Kidney epithelial cell (primary cell): Measurements from ENCODE around the gene CLBA1. TPM values are rescaled to one million over a fixed set of nuclear protein-coding genes. Genes with fewer than 3 reads are reported as not detected.

Source experiments
- DNase-seq: peaks from one replicate; pipeline ENCODE4 v3.0.0-alpha.2; 2010; ENCODE audit warnings: low read depth
- H3K27me3 ChIP-seq: 2 replicates; pipeline ENCODE4 v1.6.0; 2011; ENCODE audit warnings: low read length; ENCODE audit not compliant: control insufficient read depth, insufficient read depth
- H3K36me3 ChIP-seq: 2 replicates; pipeline ENCODE4 v1.5.1; 2011; ENCODE audit warnings: low read length; ENCODE audit not compliant: control insufficient read depth, insufficient read depth
- H3K4me3 ChIP-seq: 2 replicates; pipeline ENCODE4 v1.5.1; 2011; ENCODE audit warnings: low read depth, mild to moderate bottlenecking, control low read depth, low read length
- CTCF ChIP-seq: IDR thresholded peaks from 2 replicates; pipeline ENCODE4 v1.5.1; 2011; ENCODE audit warnings: mild to moderate bottlenecking, moderate library complexity, low read length, control low read depth, inconsistent platforms; ENCODE audit not compliant: insufficient read depth, poor library complexity, severe bottlenecking
- total RNA-seq: library from RNA; depleted of rRNA; stranded (reverse); fragments of >200 nt; gene quantifications from 2 replicates; pipeline ENCODE4 v1.2.3, GENCODE V29; 2015

Gene CLBA1
- total RNA-seq, 1 donor from 2014 or later: 12.6 TPM

GRCh38 chr14:105013150-105013785, 27.7 kb downstream of the CLBA1 start:
- Histone ChIP-seq H3K27me3 (no peaks in the 10 kb centered on the region), H3K36me3 (no peaks in the 10 kb centered on the region), H3K4me3 (no peak overlapping the region)
- no peak for TF ChIP-seq CTCF
- no peak for DNase-seq

DNA sequence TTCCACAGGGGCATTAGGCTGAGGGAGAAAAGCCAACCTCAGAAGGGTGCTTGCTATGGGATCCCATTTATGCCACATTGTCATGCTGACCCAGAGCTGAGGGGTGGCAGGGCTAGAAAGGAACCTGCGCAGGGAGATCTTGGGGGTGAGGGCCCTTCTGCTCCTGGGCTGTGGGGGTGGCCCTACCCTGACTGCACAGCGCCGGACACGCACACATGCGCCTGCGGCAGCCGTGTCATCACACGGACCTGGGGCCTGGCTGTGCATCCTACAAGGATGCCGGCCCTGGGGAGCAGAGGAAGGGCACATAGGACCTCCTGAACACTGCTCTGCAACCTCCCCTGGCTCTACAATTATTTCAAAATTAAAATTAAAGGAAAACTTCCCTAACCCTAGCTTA, 28.4 kb downstream of the CLBA1 start:
- DNase-seq: no peak
- H3K27me3 ChIP-seq: no peaks in the 10 kb centered on the region
- no peak overlapping the region for H3K4me3 ChIP-seq
- no peaks in the 10 kb centered on the region for H3K36me3 ChIP-seq
- TF ChIP-seq CTCF: no peak

DNA sequence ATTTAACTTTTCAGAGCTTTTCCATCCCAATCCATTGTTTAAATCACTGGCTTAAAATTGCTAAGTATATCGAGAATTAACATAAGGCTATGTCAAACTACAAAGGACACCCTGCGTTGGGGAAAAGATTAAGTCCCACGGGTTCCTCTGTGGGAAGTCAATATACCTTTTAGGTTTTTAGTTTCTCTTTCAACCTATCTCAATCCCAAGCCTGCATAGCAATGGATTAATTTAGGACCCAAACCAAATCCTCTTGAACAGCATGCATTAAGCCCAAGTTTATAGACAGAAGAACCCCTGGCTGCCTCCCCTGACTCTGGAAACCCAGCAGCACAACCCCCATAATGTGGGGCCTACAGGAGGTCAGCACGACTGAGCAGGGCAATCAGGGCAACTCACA, 29.0 kb downstream of the CLBA1 start:
- TF ChIP-seq CTCF: no peak
- no peaks in the 10 kb centered on the region for H3K36me3 ChIP-seq
- no peak overlapping the region for H3K4me3 ChIP-seq

DNA sequence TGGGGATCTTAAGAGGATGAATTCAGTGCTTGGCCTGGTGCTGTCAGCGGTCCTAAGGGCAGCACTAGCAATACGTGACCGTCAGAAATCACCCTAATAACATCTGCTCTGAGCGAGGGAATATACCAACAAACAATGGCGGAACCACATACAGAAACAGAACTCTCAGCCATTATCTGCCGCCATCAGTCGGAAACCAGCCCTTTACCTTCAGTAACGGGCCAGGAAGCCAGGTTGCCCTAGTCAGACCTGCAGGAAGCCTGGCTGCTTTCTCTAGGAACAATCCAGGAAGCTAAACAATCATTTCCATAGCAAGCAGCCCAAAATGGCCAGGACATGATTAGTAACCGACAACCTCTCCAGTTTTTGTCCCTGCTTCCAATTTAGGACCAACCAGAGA, 29.7 kb downstream of the CLBA1 start:
- no peaks in the 10 kb centered on the region for H3K36me3 ChIP-seq
- TF ChIP-seq CTCF: no peak
- no peak overlapping the region for H3K4me3 ChIP-seq
- H3K27me3 ChIP-seq: no peaks in the 10 kb centered on the region
- no peak for DNase-seq

More for the DNA sequence above, 29.0 kb downstream of the CLBA1 start:
- no peaks in the 10 kb centered on the region for H3K27me3 ChIP-seq
- no peak for DNase-seq

DNA sequence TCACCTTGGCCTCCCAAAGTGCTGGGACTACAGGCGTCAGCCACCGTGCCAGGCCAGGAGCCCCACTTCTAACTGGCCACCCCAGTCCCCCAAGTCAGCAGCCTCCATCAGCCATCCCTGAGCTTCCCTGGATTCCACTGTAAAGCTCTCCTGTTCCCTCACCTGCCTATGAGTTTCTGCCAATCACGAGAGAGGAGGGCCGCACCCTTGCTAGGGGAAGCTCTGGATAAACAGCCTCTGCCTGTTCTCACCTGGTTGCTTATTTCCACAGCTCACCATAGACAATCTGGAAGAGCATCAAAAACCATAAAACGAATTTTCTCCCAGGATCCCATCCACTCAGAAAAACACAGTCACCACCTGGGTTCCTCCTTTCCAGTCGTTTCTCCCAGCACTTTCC, 30.3 kb downstream of the CLBA1 start:
- DNase-seq: no peak
- no peaks in the 10 kb centered on the region for H3K36me3 ChIP-seq
- TF ChIP-seq CTCF: no peak
- no peaks in the 10 kb centered on the region for H3K27me3 ChIP-seq
- no peak overlapping the region for H3K4me3 ChIP-seq

DNA sequence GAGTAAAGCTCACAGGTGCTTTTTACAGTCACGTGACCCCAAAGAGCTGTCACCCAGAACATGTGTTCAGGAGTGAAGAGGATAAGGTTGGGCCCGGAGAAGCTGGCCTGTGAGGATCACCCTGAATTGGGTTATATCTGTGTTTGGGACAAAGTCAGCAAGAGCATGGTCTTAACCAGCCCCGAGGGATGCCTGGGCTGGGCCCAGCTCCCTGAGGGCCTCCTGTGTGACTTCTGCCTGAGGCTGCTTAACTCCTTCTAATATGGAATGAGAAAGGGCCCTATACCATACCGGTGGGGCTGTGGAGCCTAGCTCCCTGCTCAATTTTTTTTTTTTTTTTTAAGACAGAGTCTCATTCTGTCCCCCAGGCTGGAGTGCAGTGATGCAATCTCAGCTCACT, 32.8 kb downstream of the CLBA1 start:
- H3K27me3 ChIP-seq: no peaks in the 10 kb centered on the region
- DNase-seq: no peak
- no peaks in the 10 kb centered on the region for H3K36me3 ChIP-seq
- no peak for TF ChIP-seq CTCF
- no peak overlapping the region for H3K4me3 ChIP-seq
